Endothelial cell (in vitro differentiated cells): ENCODE data around the gene GATD1. TPM values are rescaled to one million over a fixed set of nuclear protein-coding genes. Genes with fewer than 3 reads are reported as not detected.

Experiments
- DNase-seq: peaks from one replicate; pipeline ENCODE4 v3.0.0; 2021; ENCODE audit warnings: low spot score
- H3K27ac Mint-ChIP-seq: one replicate; pipeline ENCODE4 v1.8.0; 2021; ENCODE audit warnings: mixed read lengths, inconsistent platforms; ENCODE audit not compliant: unreplicated experiment
- H3K27me3 Mint-ChIP-seq: one replicate; pipeline ENCODE4 v1.8.0; 2021; ENCODE audit warnings: mild to moderate bottlenecking, moderate library complexity, mixed read lengths, inconsistent platforms; ENCODE audit not compliant: unreplicated experiment
- H3K36me3 Mint-ChIP-seq: one replicate; pipeline ENCODE4 v1.8.0; 2021; ENCODE audit warnings: mild to moderate bottlenecking, low read depth, mixed read lengths, inconsistent platforms; ENCODE audit not compliant: unreplicated experiment
- H3K4me1 Mint-ChIP-seq: one replicate; pipeline ENCODE4 v1.8.0; 2021; ENCODE audit warnings: mild to moderate bottlenecking, mixed read lengths, inconsistent platforms; ENCODE audit not compliant: unreplicated experiment
- H3K4me3 Mint-ChIP-seq: one replicate; pipeline ENCODE4 v1.8.0; 2021; ENCODE audit warnings: mild to moderate bottlenecking, mixed read lengths, inconsistent platforms; ENCODE audit not compliant: unreplicated experiment
- H3K9me3 Mint-ChIP-seq: one replicate; pipeline ENCODE4 v1.8.0; 2021; ENCODE audit warnings: mixed read lengths, inconsistent platforms; ENCODE audit not compliant: unreplicated experiment
- total RNA-seq: library from RNA; stranded (reverse); fragmentation: NEBNext Ultra II Directional; extraction: Animal tissue kit (Norgen Biotek cat#: 25700); gene quantifications from one replicate; pipeline ENCODE4 v1.2.1, GENCODE V29; 2021; ENCODE audit not compliant: unreplicated experiment
- TF ChIP-seq, protein P1 (sequence below): fragments of 200-600 bp; sonication (generic); IDR thresholded peaks from one replicate; pipeline ENCODE4 v1.5.0; 2021; ENCODE audit warnings: antibody characterized with exemption; ENCODE audit not compliant: unreplicated experiment

GATD1 gene
- total RNA-seq, 1 donor from 2014 or later = 36.5 TPM

GRCh38 chr11:766936-767210, 10.4 kb downstream of the GATD1 start:
- H3K27ac Mint-ChIP-seq = no peak overlapping the region
- H3K27me3 Mint-ChIP-seq = peaks cover 2% of the 10 kb centered on the region
- no peaks in the 10 kb centered on the region for H3K9me3 Mint-ChIP-seq
- TF ChIP-seq, protein P1, sequence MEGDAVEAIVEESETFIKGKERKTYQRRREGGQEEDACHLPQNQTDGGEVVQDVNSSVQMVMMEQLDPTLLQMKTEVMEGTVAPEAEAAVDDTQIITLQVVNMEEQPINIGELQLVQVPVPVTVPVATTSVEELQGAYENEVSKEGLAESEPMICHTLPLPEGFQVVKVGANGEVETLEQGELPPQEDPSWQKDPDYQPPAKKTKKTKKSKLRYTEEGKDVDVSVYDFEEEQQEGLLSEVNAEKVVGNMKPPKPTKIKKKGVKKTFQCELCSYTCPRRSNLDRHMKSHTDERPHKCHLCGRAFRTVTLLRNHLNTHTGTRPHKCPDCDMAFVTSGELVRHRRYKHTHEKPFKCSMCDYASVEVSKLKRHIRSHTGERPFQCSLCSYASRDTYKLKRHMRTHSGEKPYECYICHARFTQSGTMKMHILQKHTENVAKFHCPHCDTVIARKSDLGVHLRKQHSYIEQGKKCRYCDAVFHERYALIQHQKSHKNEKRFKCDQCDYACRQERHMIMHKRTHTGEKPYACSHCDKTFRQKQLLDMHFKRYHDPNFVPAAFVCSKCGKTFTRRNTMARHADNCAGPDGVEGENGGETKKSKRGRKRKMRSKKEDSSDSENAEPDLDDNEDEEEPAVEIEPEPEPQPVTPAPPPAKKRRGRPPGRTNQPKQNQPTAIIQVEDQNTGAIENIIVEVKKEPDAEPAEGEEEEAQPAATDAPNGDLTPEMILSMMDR = no peak
- no peak for DNase-seq
- H3K36me3 Mint-ChIP-seq = peaks cover 5% of the 10 kb centered on the region
- H3K4me3 Mint-ChIP-seq = no peak overlapping the region
- H3K4me1 Mint-ChIP-seq = no peaks in the 10 kb centered on the region

GRCh38 chr11:766106-766935, 11.0 kb downstream of the GATD1 start:
- H3K27ac Mint-ChIP-seq = no peak overlapping the region
- DNase-seq = no peak
- TF ChIP-seq, protein P1 = no peak
- peaks cover 5% of the 10 kb centered on the region for H3K36me3 Mint-ChIP-seq
- no peaks in the 10 kb centered on the region for H3K4me1 Mint-ChIP-seq
- peaks cover 2% of the 10 kb centered on the region for H3K27me3 Mint-ChIP-seq
- H3K9me3 Mint-ChIP-seq = no peaks in the 10 kb centered on the region
- no peak overlapping the region for H3K4me3 Mint-ChIP-seq

DNA sequence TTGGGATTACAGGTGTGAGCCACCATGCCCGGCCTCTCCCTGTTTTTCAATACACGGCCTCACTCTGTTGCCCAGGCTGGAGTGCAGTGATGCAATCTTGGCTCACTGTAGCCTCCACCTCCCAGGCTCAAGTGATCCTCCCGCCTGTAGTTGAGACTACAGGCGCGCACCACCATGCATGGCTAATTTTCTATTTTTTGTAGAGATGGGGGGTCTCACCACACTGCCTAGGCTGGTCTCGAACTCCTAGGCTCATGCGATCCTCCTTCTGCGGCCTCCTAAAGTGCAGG, 11.5 kb downstream of the GATD1 start:
- no peak overlapping the region for H3K4me3 Mint-ChIP-seq
- no peak overlapping the region for H3K27ac Mint-ChIP-seq
- H3K27me3 Mint-ChIP-seq = peaks cover 3% of the 10 kb centered on the region
- TF ChIP-seq, protein P1 = no peak
- peaks cover 5% of the 10 kb centered on the region for H3K36me3 Mint-ChIP-seq
- no peak for DNase-seq
- H3K9me3 Mint-ChIP-seq = no peaks in the 10 kb centered on the region
- H3K4me1 Mint-ChIP-seq = no peaks in the 10 kb centered on the region

DNA sequence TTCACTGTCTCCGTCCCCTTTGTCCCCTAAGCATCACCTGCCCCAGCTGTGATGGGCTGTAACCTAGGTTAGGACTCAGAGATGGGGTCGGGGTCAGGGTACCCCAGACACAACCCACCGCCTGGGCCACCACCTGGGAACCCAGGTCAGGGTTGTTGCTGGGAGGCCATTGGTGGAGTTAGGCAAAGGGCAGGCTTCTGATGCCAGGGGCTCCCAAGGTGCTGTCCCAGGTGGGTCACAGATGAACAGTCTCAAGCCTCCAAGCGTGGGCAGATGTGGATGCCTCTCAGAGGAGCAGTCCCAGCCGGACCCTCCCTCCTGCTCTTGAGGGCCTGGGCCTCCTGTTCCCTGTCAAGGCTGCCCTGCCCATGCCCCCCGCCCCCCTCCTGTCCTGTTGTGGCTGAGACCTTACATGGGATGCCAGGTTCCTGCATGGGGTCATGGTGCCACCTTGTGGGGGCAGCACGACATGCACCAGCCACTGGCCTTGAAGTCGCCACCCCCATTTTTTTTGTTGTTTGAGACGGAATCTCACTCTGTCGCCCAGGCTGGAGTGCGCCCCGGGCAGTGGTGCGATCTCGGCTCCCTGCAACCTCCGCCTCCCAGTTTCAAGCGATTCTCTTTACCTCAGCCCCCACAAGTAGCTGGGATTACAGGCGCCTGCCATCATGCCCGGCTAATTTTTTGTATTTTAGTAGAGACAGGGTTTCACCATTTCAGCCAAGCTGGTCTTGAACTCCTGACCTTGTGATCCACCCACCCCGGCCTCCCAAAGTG, 12.1 kb downstream of the GATD1 start:
- no peak overlapping the region for H3K4me3 Mint-ChIP-seq
- H3K36me3 Mint-ChIP-seq = peaks cover 6% of the 10 kb centered on the region
- peaks cover 3% of the 10 kb centered on the region for H3K27me3 Mint-ChIP-seq
- TF ChIP-seq, protein P1 = peak; percentile 36
- no peaks in the 10 kb centered on the region for H3K4me1 Mint-ChIP-seq
- no peak overlapping the region for H3K27ac Mint-ChIP-seq
- no peaks in the 10 kb centered on the region for H3K9me3 Mint-ChIP-seq
- DNase-seq = peak; percentile 63

GRCh38 chr11:764322-765024, 12.8 kb downstream of the GATD1 start:
- Mint-ChIP-seq H3K27ac (no peak overlapping the region), H3K9me3 (no peaks in the 10 kb centered on the region), H3K4me1 (no peaks in the 10 kb centered on the region), H3K4me3 (peak overlapping the region; percentile 26), H3K27me3 (peaks cover 3% of the 10 kb centered on the region), H3K36me3 (peaks cover 10% of the 10 kb centered on the region)
- DNase-seq = no peak
- TF ChIP-seq, protein P1 = no peak
